SJSA1 (cell line): ENCODE results near the gene RHOJ. TPM values are rescaled to one million over a fixed set of nuclear protein-coding genes. Genes with fewer than 3 reads are reported as not detected.

ENCODE experiments used
- DNase-seq, 2 experiments: peaks; one replicate each; pipeline ENCODE4 v3.0.0-alpha.2; 2015 to 2020; ENCODE audit warnings: low spot score in 2 of 2, low read depth in 1 of 2
- H3K27ac ChIP-seq: fragments of 250-450 bp; sonication (Bioruptor Pico); 2 replicates; pipeline ENCODE4 v1.5.1; 2020; ENCODE audit warnings: mild to moderate bottlenecking, moderate library complexity
- H3K27me3 ChIP-seq: fragments of 250-450 bp; sonication (Bioruptor Pico); replicated peaks from 2 replicates; pipeline ENCODE4 v1.5.1; 2020; ENCODE audit warnings: mild to moderate bottlenecking, moderate library complexity
- H3K36me3 ChIP-seq: fragments of 250-450 bp; sonication (Bioruptor Pico); 2 replicates; pipeline ENCODE4 v1.5.1; 2020; ENCODE audit warnings: mild to moderate bottlenecking
- H3K4me1 ChIP-seq: fragments of 250-450 bp; sonication (Bioruptor Pico); replicated peaks from 2 replicates; pipeline ENCODE4 v1.6.1; 2021; ENCODE audit warnings: mild to moderate bottlenecking
- H3K4me3 ChIP-seq: fragments of 250-450 bp; sonication (Bioruptor Pico); 2 replicates; pipeline ENCODE4 v1.5.1; 2020; ENCODE audit warnings: mild to moderate bottlenecking
- H3K9me3 ChIP-seq: fragments of 250-450 bp; sonication (Bioruptor Pico); replicated peaks from 2 replicates; pipeline ENCODE4 v1.5.1; 2020; ENCODE audit warnings: mild to moderate bottlenecking
- total RNA-seq: library from RNA; depleted of rRNA; stranded (reverse); fragments of >200 nt; shearing (Covaris generic); gene quantifications from 2 replicates; pipeline ENCODE4 v1.2.3, GENCODE V29; 2014

RHOJ gene
- total RNA-seq, 1 experiment from 2014 or later, result 0.32 TPM

DNA sequence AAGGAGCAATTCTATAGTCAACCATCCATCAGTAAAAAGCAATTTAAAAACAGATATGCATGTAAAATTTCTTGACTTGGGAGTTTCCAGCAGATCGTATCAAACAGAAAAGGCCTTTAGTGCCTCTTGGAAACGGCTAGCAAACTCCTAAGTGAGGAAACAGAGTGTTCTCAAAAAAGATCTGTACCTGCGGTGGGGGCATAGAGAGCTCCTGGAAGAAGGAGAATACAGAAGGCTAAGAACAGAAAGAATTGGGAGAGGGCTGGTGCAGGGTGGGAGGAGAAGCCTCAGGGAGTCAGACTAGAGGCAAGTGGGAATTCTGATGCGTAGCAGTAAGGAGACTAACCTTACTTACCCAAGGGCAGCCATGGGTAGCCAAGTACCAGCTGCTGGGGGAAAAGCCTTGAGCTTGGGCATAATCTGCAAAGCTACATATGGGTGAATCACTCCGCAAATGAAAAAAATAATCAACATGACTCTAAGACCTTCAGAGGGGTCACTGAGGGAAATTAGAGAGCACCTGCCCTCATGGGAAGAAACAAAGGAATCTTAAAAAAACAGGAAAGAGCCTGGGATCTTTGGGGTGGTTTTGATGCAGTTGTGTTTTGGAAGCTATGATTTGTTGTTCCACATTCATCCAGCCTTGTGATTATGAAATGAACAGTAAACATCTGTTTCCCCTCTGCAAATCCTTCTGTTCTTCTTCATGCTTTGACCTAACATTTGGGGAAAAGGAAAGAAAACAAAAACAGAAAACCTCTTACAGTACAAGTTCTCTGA lies 10.4 kb downstream of the RHOJ start:
- Histone ChIP-seq H3K4me1 (no peaks in the 10 kb centered on the region), H3K9me3 (no peaks in the 10 kb centered on the region), H3K27ac (no peak overlapping the region), H3K27me3 (no peaks in the 10 kb centered on the region), H3K36me3 (no peaks in the 10 kb centered on the region), H3K4me3 (no peak overlapping the region)
- DNase-seq, result no peak

DNA sequence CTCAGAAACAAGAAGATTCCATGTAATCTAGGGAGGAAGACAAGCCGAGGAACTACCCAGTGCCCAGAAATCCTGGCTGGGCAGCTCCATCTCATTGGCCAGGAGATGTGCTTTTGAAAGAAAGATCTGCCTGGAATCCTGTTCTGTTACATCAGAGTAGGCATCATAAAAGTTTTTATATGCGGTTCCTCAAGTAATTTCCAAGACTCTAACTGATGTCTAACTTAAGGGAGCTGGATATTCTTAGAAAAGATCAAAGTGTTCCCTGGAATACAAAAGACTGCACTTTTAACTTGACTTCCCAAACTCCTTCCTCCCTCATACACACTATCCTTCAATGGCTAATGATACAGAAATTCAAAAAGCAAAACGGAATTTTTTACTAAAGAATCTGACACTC lies 16.3 kb downstream of the RHOJ start:
- Histone ChIP-seq H3K4me3 (no peak overlapping the region), H3K4me1 (no peaks in the 10 kb centered on the region), H3K27me3 (no peaks in the 10 kb centered on the region), H3K27ac (no peak overlapping the region), H3K9me3 (no peaks in the 10 kb centered on the region), H3K36me3 (no peaks in the 10 kb centered on the region)
- DNase-seq, result no peak

DNA sequence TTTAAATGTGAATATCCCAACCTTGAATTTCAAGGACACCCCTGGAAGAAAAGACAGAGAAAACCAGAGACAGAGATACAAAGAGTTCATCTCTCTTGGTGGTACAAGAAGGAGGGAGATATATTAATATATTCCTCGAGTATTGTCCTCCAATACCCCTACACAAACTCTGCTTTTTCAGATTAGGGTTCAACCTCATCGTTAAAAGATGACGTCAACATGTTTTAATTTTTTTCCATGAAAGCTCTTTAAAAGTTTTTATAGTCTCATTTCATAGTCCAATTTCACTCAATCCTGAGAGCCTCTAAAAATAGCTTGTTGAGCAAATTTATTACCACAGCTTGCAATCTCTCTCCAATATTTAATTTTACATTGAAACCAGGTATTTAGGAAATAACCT lies 19.4 kb downstream of the RHOJ start:
- no peak for DNase-seq
- Histone ChIP-seq H3K36me3 (no peaks in the 10 kb centered on the region), H3K4me3 (no peak overlapping the region), H3K27ac (no peak overlapping the region), H3K9me3 (no peaks in the 10 kb centered on the region), H3K4me1 (no peaks in the 10 kb centered on the region), H3K27me3 (no peaks in the 10 kb centered on the region)

DNA sequence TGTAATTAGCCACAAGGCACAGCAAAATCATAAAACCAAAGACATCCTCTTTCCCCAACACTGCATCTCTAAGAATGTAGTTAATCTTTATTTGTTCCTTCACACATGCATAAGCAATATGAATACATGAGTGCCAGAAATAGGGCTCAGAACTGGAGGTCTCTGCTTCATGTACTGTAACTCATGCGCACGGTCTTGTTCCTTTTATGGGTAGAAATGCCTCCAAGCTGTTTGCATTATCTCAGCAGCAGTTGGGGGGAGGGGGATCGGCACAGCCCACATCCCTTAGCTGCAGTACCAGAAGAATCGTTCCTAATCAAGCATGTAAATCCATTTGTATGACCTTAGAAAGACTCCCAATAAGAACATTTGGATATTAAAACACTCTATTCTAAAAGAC lies 20.0 kb downstream of the RHOJ start:
- Histone ChIP-seq H3K4me1 (no peaks in the 10 kb centered on the region), H3K9me3 (no peaks in the 10 kb centered on the region)
- DNase-seq, result no peak

DNA sequence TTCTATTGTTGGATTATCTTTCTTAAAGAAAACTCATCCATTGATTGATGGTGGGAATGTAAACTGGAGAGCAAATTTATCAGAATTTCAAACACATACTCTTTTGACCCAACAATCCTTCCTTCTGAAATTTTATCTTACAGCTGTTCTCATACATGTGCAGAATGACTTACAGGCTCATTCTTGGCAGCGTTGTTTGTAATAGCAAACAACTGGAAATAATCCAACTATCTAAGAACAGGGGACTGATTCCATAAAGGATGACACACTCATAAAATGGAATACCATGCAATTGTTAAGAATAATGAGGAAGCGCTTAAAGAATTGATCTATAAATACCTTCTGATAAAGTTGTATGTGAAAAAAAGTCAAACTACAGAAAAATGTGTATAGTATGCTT lies 24.0 kb downstream of the RHOJ start:
- no peak overlapping the region for H3K27ac ChIP-seq
- H3K4me1 ChIP-seq, result no peaks in the 10 kb centered on the region
- H3K36me3 ChIP-seq, result no peaks in the 10 kb centered on the region
- no peaks in the 10 kb centered on the region for H3K27me3 ChIP-seq
- no peak for DNase-seq
- no peak overlapping the region for H3K4me3 ChIP-seq
- H3K9me3 ChIP-seq, result no peaks in the 10 kb centered on the region

More for the DNA sequence above, 20.0 kb downstream of the RHOJ start:
- Histone ChIP-seq H3K27ac (no peak overlapping the region), H3K27me3 (no peaks in the 10 kb centered on the region), H3K4me3 (no peak overlapping the region), H3K36me3 (no peaks in the 10 kb centered on the region)

DNA sequence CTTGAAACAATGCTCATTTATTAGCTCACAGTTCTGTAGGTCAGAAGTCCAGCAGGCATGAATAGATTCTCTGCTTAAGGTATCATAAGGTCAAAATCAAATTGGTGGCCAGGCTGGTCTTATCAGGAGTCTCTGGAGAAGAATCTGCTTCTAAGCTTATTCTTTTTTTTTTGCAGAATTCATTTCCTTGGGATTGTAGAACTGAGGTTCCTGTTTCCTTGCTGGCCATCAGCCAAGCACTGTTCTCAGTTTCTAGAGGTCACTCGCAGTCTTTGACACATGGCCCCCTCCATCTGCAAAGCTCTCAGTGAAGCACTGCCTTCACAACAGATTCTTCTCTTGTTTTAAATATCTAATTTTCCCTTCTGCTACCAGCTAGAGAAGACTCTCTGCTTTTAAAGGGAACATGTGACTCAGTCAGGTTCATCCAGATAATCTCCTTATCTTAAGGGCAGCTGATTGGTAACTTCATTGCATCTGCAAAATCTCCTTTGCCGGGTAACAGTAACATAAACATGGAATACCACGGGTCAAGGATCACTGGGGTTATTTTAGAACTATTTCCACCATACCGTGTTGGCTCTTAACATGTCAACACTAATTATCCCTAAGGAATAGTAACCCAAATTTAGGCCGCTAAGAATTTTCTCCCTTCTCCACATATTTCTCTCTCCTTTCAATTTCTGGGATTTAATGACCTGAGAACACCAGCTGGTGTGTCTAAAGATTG lies 25.3 kb downstream of the RHOJ start:
- Histone ChIP-seq H3K4me1 (no peaks in the 10 kb centered on the region), H3K4me3 (no peak overlapping the region), H3K36me3 (no peaks in the 10 kb centered on the region), H3K27ac (no peak overlapping the region), H3K9me3 (no peaks in the 10 kb centered on the region), H3K27me3 (no peaks in the 10 kb centered on the region)
- DNase-seq, result no peak

DNA sequence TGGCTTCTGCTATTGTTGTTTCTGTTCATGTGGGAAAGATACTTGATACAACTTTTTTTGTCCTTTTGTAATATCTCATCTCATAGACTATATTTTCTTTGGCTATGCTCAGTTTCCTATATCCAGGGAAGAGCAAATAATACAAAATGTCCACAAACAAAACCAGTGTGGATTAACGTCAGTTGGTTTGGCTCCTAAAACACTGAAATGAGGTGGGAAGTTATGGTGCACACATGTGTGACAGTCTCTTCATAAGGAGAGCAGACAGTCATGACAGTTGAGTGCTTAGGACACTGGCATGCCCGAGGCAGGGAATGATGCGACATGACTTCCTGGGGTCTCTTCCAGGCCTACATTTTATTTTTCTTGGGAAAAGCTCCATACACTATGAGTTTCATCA lies 27.5 kb downstream of the RHOJ start:
- H3K36me3 ChIP-seq, result no peaks in the 10 kb centered on the region
- H3K27me3 ChIP-seq, result no peaks in the 10 kb centered on the region
- H3K4me1 ChIP-seq, result no peaks in the 10 kb centered on the region
- DNase-seq, result no peak
- no peaks in the 10 kb centered on the region for H3K9me3 ChIP-seq
- no peak overlapping the region for H3K27ac ChIP-seq
- no peak overlapping the region for H3K4me3 ChIP-seq

DNA sequence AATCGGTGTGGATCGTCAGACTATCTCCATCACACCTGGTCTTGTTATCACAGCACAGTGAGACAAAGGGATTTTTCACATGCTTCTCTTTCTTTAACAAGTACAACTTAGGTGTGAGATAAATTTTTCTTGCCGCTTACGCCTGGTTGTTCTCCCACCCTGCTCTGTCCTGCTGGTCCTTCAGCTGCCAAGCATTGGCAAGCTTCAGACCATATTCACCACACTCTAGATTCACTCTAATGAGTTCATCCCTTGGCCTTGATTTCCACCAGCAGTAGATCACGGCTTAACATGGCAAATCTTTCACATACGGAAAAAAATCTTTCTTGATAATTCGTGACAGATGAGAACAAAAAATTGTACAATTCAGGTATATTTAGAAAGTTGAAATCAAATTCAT lies 33.5 kb downstream of the RHOJ start:
- no peaks in the 10 kb centered on the region for H3K27me3 ChIP-seq
- no peaks in the 10 kb centered on the region for H3K9me3 ChIP-seq
- H3K27ac ChIP-seq, result no peak overlapping the region
- no peak overlapping the region for H3K4me3 ChIP-seq
- no peak for DNase-seq
- no peaks in the 10 kb centered on the region for H3K4me1 ChIP-seq
- no peaks in the 10 kb centered on the region for H3K36me3 ChIP-seq

DNA sequence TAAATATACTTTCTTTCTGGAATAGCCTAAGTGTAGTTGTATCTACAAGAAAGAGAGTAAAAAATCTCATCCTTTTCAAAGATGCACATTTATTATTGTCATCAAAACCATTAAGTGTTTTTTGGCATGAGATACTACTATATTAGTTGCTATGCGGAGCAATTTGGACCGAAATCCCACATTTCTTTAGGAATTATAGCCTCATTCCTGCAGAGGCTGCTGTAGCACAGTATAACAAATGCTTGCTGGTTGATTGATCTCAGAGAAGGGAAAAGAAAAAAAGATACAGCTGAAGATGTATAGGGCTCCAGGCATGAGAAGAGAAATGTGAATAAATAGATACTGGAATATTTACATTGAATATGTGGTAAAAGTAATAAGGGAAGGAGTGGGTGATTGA lies 36.0 kb downstream of the RHOJ start:
- Histone ChIP-seq H3K27ac (no peak overlapping the region), H3K27me3 (no peaks in the 10 kb centered on the region), H3K36me3 (no peaks in the 10 kb centered on the region), H3K9me3 (no peaks in the 10 kb centered on the region), H3K4me3 (no peak overlapping the region), H3K4me1 (no peaks in the 10 kb centered on the region)
- no peak for DNase-seq

DNA sequence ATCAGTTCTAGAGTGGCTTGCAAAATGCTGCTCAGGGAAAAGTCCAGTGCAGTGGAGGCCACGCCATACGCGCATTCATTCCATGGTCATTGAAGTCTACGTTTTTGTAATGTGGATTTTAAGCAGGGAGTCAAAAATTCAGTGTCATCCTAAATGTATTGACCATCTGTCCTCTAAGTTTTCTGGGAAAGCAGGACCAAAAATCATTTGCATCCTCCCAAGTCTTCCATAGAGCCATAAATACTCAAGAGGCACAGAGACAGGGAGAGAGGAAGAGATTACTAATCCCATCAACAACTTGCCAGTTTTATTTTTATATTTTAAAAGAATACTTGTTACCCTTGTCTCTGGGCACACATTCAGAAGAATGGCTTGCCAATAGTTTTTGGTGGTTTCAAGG lies 36.9 kb downstream of the RHOJ start:
- H3K9me3 ChIP-seq, result no peaks in the 10 kb centered on the region
- no peak for DNase-seq
- no peak overlapping the region for H3K4me3 ChIP-seq
- no peak overlapping the region for H3K27ac ChIP-seq
- H3K4me1 ChIP-seq, result no peaks in the 10 kb centered on the region
- no peaks in the 10 kb centered on the region for H3K27me3 ChIP-seq
- no peaks in the 10 kb centered on the region for H3K36me3 ChIP-seq

DNA sequence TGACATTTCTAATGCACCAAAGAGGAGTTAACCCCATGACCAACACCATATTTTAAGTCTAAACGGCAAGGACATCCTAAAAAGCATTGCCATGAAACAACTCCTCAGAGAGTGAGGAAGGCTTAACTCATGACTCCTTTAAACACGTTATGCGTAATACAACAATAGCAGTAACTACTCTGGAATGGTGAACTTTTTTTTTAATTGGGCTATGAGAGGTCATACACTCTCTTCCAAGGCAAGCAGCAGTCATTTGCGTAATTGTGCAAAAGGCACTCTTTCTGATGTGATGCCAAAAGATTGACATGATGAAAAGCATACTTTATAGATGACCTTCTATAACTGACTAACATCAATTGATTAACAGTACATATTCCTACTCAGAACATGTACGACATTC lies 39.4 kb downstream of the RHOJ start:
- DNase-seq, result no peak
- no peaks in the 10 kb centered on the region for H3K9me3 ChIP-seq
- no peaks in the 10 kb centered on the region for H3K27me3 ChIP-seq
- no peaks in the 10 kb centered on the region for H3K4me1 ChIP-seq
- no peaks in the 10 kb centered on the region for H3K36me3 ChIP-seq
- no peak overlapping the region for H3K27ac ChIP-seq
- H3K4me3 ChIP-seq, result no peak overlapping the region

DNA sequence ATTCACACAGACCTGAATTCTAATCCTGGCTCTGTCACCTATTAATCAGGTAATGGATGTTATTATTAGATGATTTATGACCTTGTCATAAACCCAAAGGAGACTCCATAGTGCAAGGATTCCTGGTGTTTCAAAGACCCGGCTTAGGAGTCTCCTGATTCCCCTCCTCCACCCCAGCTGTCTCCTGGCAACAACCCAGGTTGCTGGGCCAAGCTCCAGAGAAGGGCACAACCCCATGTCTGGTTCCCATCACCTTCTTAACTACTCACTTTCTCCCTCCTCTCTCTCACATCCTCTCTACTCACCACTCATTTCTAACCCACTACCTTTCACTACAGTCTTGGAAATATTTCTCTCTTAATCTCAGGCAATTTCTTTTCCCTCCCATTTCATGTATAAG lies 41.6 kb downstream of the RHOJ start:
- H3K9me3 ChIP-seq, result no peaks in the 10 kb centered on the region
- H3K4me1 ChIP-seq, result no peaks in the 10 kb centered on the region
- H3K27me3 ChIP-seq, result no peaks in the 10 kb centered on the region
- H3K36me3 ChIP-seq, result no peaks in the 10 kb centered on the region
- H3K27ac ChIP-seq, result no peak overlapping the region
- no peak overlapping the region for H3K4me3 ChIP-seq
- no peak for DNase-seq

DNA sequence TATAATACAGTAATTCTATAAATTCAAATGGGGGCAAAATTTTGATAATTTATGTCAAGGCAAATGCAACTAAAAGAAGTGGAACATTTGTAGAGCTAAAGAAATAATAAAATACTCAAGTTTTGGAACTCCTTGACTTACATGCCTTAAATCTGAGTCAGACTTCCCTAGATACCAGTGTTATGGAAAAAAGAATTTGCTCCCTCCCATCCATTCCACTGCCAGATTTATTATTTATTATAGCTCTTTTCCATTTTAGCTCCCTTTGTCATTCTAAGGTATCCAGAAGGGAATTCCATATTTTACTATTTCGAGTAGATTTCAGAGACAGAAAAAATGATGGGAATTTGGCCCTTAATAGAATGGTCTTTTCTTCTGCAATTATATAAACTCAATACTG lies 44.0 kb downstream of the RHOJ start:
- Histone ChIP-seq H3K36me3 (no peaks in the 10 kb centered on the region), H3K27ac (no peak overlapping the region), H3K9me3 (no peaks in the 10 kb centered on the region), H3K4me3 (no peak overlapping the region), H3K27me3 (no peaks in the 10 kb centered on the region), H3K4me1 (no peaks in the 10 kb centered on the region)
- DNase-seq, result no peak

DNA sequence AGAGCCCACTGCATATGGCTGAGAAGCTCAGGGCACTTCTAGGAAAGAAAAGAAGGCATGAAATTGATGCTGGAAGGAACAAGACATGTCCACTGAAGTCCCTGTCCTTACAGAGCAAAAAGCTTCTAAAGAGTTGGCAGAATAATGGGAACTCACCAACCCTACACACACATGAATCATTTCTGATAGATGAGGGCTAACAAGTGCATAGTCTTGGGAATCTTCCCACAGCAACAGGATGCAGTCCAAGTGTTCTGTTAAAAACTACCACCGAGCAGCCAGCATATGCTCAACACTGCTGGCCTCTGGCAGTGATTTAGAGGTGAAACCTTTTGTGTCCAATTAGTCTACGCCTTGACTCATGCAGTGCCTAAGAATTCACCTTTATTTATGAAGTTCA lies 44.8 kb downstream of the RHOJ start:
- Histone ChIP-seq H3K4me3 (no peak overlapping the region), H3K36me3 (no peaks in the 10 kb centered on the region), H3K4me1 (no peaks in the 10 kb centered on the region), H3K27ac (no peak overlapping the region), H3K9me3 (no peaks in the 10 kb centered on the region), H3K27me3 (no peaks in the 10 kb centered on the region)
- no peak for DNase-seq
